ENCODE results near the gene EXOC2. TPM values are rescaled to one million over a fixed set of nuclear protein-coding genes. Genes with fewer than 3 reads are reported as not detected.

The EXOC2 gene
- total and polyA plus RNA-seq, 4 donors, result 28.8 to 47.2 (median 31.9) TPM

- WGBS (ENCODE audit: insufficient coverage), result 94% methylated on average over 62 of the region's 62 CpGs
- H3K36me3 ChIP-seq (ENCODE audit: control insufficient read depth, insufficient read depth, low read length), result no peaks in the 10 kb centered on the region
- DNase-seq (ENCODE audit: low read depth in 4 of 6, low spot score in 6 of 6), result no peak
- H3K27ac ChIP-seq (ENCODE audit: low read depth, low read length), result no peak overlapping the region
- no peaks in the 10 kb centered on the region for H3K9me3 ChIP-seq (ENCODE audit: control insufficient read depth, insufficient read depth, low read length)
- peaks cover 14% of the 10 kb centered on the region for H3K4me1 ChIP-seq (ENCODE audit: control insufficient read depth, insufficient read depth, low read length)
- no peaks in the 10 kb centered on the region for H3K27me3 ChIP-seq (ENCODE audit: control insufficient read depth, insufficient read depth, low read length)
- H3K4me3 ChIP-seq (ENCODE audit: low read depth, low read length), result no peak overlapping the region
These were observed 243.2 kb downstream of the EXOC2 start for GRCh38 chr6:449486-450419.

- no peak overlapping the region for H3K4me3 ChIP-seq (ENCODE audit: low read depth, low read length)
- no peak for DNase-seq (ENCODE audit: low read depth in 4 of 6, low spot score in 6 of 6)
- H3K4me1 ChIP-seq (ENCODE audit: control insufficient read depth, insufficient read depth, low read length), result peaks cover 16% of the 10 kb centered on the region
- 92% methylated on average over 12 of the region's 12 CpGs for WGBS (ENCODE audit: insufficient coverage)
- no peaks in the 10 kb centered on the region for H3K27me3 ChIP-seq (ENCODE audit: control insufficient read depth, insufficient read depth, low read length)
- H3K36me3 ChIP-seq (ENCODE audit: control insufficient read depth, insufficient read depth, low read length), result no peaks in the 10 kb centered on the region
- no peaks in the 10 kb centered on the region for H3K9me3 ChIP-seq (ENCODE audit: control insufficient read depth, insufficient read depth, low read length)
- H3K27ac ChIP-seq (ENCODE audit: low read depth, low read length), result no peak overlapping the region
These were observed 243.9 kb downstream of the EXOC2 start for GRCh38 chr6:449057-449430.

DNA sequence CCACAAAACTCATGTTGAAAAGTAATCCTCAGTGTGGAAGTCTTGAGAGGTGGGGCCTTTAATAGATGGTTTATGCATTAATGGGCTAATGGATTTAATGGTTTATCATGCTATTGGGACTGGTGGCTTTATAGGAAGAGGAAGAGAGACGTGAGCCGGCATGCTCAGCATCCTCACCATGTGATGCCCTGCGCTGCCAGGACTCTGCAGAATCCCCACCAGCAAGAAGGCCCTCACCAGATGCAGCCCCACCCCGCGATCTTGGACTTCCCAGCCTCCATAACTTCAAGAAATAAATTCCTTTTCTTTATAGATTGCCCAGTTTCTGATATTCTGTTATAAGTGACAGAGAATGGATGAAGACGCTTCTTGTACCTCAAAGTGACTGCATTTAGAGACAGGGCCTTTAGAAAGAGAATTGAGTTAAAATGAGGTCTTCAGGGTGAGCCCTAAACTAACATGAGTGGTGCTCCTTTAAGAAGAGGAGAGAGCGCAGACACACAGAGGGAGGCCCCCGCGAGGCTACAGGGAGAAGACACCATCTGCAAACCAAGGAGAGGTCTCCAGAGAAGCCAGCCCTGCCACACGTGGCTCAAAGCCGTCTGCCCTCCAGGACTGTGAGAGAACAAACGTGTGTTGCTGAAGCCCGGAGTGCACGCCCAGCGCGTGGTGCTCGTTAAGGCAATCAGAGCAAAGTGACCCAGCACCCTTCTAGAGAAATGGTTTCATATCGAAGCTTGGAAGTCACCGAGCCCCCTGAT lies 244.5 kb downstream of the EXOC2 start:
- 84% methylated on average over 15 of the region's 19 CpGs for WGBS (ENCODE audit: insufficient coverage)

GRCh38 chr6:447381-448165 lies 245.4 kb downstream of the EXOC2 start:
- DNase-seq (ENCODE audit: low read depth in 4 of 6, low spot score in 6 of 6), result no peak
- 89% methylated on average over 22 of the region's 29 CpGs for WGBS (ENCODE audit: insufficient coverage)
- no peaks in the 10 kb centered on the region for H3K27me3 ChIP-seq (ENCODE audit: control insufficient read depth, insufficient read depth, low read length)
- H3K4me1 ChIP-seq (ENCODE audit: control insufficient read depth, insufficient read depth, low read length), result peaks cover 8% of the 10 kb centered on the region
- H3K4me3 ChIP-seq (ENCODE audit: low read depth, low read length), result no peak overlapping the region
- H3K36me3 ChIP-seq (ENCODE audit: control insufficient read depth, insufficient read depth, low read length), result no peaks in the 10 kb centered on the region
- no peak overlapping the region for H3K27ac ChIP-seq (ENCODE audit: low read depth, low read length)
- no peaks in the 10 kb centered on the region for H3K9me3 ChIP-seq (ENCODE audit: control insufficient read depth, insufficient read depth, low read length)

More for the DNA sequence above, 244.5 kb downstream of the EXOC2 start:
- H3K27ac ChIP-seq (ENCODE audit: low read depth, low read length), result no peak overlapping the region
- H3K36me3 ChIP-seq (ENCODE audit: control insufficient read depth, insufficient read depth, low read length), result no peaks in the 10 kb centered on the region
- H3K9me3 ChIP-seq (ENCODE audit: control insufficient read depth, insufficient read depth, low read length), result no peaks in the 10 kb centered on the region
- peaks cover 16% of the 10 kb centered on the region for H3K4me1 ChIP-seq (ENCODE audit: control insufficient read depth, insufficient read depth, low read length)
- H3K27me3 ChIP-seq (ENCODE audit: control insufficient read depth, insufficient read depth, low read length), result no peaks in the 10 kb centered on the region
- no peak for DNase-seq (ENCODE audit: low read depth in 4 of 6, low spot score in 6 of 6)
- no peak overlapping the region for H3K4me3 ChIP-seq (ENCODE audit: low read depth, low read length)

- Histone ChIP-seq H3K27me3 (ENCODE audit: control insufficient read depth, insufficient read depth, low read length) (no peaks in the 10 kb centered on the region), H3K36me3 (ENCODE audit: control insufficient read depth, insufficient read depth, low read length) (no peaks in the 10 kb centered on the region), H3K9me3 (ENCODE audit: control insufficient read depth, insufficient read depth, low read length) (no peaks in the 10 kb centered on the region), H3K4me3 (ENCODE audit: low read depth, low read length) (no peak overlapping the region), H3K27ac (ENCODE audit: low read depth, low read length) (no peak overlapping the region), H3K4me1 (ENCODE audit: control insufficient read depth, insufficient read depth, low read length) (peaks cover 5% of the 10 kb centered on the region)
- DNase-seq (ENCODE audit: low read depth in 4 of 6, low spot score in 6 of 6), result no peak
- WGBS (ENCODE audit: insufficient coverage), result 88% methylated on average over 26 of the region's 28 CpGs
These were observed 246.2 kb downstream of the EXOC2 start for GRCh38 chr6:446418-447366.

GRCh38 chr6:445571-446417 lies 247.1 kb downstream of the EXOC2 start:
- H3K9me3 ChIP-seq (ENCODE audit: control insufficient read depth, insufficient read depth, low read length), result no peaks in the 10 kb centered on the region
- no peak overlapping the region for H3K4me3 ChIP-seq (ENCODE audit: low read depth, low read length)
- no peak overlapping the region for H3K27ac ChIP-seq (ENCODE audit: low read depth, low read length)
- H3K36me3 ChIP-seq (ENCODE audit: control insufficient read depth, insufficient read depth, low read length), result no peaks in the 10 kb centered on the region
- H3K4me1 ChIP-seq (ENCODE audit: control insufficient read depth, insufficient read depth, low read length), result peaks cover 5% of the 10 kb centered on the region
- WGBS (ENCODE audit: insufficient coverage), result 85% methylated on average over 10 of the region's 11 CpGs
- DNase-seq (ENCODE audit: low read depth in 4 of 6, low spot score in 6 of 6), result no peak
- no peaks in the 10 kb centered on the region for H3K27me3 ChIP-seq (ENCODE audit: control insufficient read depth, insufficient read depth, low read length)

GRCh38 chr6:444653-445275 lies 248.2 kb downstream of the EXOC2 start:
- Histone ChIP-seq H3K4me1 (ENCODE audit: control insufficient read depth, insufficient read depth, low read length) (peaks cover 5% of the 10 kb centered on the region), H3K4me3 (ENCODE audit: low read depth, low read length) (no peak overlapping the region), H3K36me3 (ENCODE audit: control insufficient read depth, insufficient read depth, low read length) (no peaks in the 10 kb centered on the region), H3K9me3 (ENCODE audit: control insufficient read depth, insufficient read depth, low read length) (no peaks in the 10 kb centered on the region), H3K27me3 (ENCODE audit: control insufficient read depth, insufficient read depth, low read length) (no peaks in the 10 kb centered on the region), H3K27ac (ENCODE audit: low read depth, low read length) (no peak overlapping the region)
- DNase-seq (ENCODE audit: low read depth in 4 of 6, low spot score in 6 of 6), result no peak
- WGBS (ENCODE audit: insufficient coverage), result 85% methylated on average over 9 of the region's 18 CpGs

DNA sequence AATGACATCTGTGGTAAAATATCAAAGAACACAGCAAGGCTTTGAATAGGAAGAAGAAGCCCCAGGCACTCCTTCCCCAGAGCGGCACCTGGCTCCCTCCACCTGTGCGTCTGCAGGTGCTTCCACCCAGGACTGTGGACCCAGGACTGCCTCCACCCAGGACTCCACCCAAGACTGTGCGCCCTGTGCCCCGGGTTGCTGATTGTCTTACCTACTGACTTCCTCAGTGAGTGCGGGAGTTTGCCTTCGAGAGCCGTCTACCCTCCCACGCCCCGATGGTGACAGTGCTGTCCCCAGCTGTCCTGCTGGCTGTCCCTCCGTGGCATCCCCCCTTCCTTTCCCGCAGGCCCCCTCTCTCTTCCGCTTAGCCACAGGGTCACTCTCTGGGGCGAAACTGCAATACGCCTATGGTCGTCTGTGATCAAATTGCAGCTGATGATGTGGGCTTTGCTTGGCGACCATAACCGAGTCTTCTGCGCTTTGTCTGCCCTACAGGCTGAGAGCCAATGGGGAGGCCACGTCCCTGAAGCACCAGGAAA lies 249.2 kb downstream of the EXOC2 start:
- H3K36me3 ChIP-seq (ENCODE audit: control insufficient read depth, insufficient read depth, low read length), result no peaks in the 10 kb centered on the region
- H3K4me3 ChIP-seq (ENCODE audit: low read depth, low read length), result no peak overlapping the region
- no peak overlapping the region for H3K27ac ChIP-seq (ENCODE audit: low read depth, low read length)
- no peak for DNase-seq (ENCODE audit: low read depth in 4 of 6, low spot score in 6 of 6)
- 84% methylated on average over 19 of the region's 19 CpGs for WGBS (ENCODE audit: insufficient coverage)
- H3K4me1 ChIP-seq (ENCODE audit: control insufficient read depth, insufficient read depth, low read length), result peaks cover 5% of the 10 kb centered on the region
- no peaks in the 10 kb centered on the region for H3K9me3 ChIP-seq (ENCODE audit: control insufficient read depth, insufficient read depth, low read length)
- no peaks in the 10 kb centered on the region for H3K27me3 ChIP-seq (ENCODE audit: control insufficient read depth, insufficient read depth, low read length)

All from spinal cord (tissue), 10 donors.